NCI-H2196 (cell line): ENCODE data around the gene CADM3.

ENCODE experiments used
- DNase-seq: peaks from one replicate; lab custom pipeline; 2025; ENCODE audit not compliant: unreplicated experiment; lab: John Stamatoyannopoulos, UW

Gene CADM3

GRCh38 chr1:159248311-159248710 is 76.9 kb downstream of the CADM3 start:
- no peak for DNase-seq

GRCh38 chr1:159250638-159251216 is 79.3 kb downstream of the CADM3 start:
- no peak for DNase-seq
